ENCODE data around the gene PRX.
A peak's percentile ranks its signal among the peaks of the same experiment; 100 is the strongest.

The PRX gene, protein sequence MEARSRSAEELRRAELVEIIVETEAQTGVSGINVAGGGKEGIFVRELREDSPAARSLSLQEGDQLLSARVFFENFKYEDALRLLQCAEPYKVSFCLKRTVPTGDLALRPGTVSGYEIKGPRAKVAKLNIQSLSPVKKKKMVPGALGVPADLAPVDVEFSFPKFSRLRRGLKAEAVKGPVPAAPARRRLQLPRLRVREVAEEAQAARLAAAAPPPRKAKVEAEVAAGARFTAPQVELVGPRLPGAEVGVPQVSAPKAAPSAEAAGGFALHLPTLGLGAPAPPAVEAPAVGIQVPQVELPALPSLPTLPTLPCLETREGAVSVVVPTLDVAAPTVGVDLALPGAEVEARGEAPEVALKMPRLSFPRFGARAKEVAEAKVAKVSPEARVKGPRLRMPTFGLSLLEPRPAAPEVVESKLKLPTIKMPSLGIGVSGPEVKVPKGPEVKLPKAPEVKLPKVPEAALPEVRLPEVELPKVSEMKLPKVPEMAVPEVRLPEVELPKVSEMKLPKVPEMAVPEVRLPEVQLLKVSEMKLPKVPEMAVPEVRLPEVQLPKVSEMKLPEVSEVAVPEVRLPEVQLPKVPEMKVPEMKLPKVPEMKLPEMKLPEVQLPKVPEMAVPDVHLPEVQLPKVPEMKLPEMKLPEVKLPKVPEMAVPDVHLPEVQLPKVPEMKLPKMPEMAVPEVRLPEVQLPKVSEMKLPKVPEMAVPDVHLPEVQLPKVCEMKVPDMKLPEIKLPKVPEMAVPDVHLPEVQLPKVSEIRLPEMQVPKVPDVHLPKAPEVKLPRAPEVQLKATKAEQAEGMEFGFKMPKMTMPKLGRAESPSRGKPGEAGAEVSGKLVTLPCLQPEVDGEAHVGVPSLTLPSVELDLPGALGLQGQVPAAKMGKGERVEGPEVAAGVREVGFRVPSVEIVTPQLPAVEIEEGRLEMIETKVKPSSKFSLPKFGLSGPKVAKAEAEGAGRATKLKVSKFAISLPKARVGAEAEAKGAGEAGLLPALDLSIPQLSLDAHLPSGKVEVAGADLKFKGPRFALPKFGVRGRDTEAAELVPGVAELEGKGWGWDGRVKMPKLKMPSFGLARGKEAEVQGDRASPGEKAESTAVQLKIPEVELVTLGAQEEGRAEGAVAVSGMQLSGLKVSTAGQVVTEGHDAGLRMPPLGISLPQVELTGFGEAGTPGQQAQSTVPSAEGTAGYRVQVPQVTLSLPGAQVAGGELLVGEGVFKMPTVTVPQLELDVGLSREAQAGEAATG (N-terminal part only)

DNA sequence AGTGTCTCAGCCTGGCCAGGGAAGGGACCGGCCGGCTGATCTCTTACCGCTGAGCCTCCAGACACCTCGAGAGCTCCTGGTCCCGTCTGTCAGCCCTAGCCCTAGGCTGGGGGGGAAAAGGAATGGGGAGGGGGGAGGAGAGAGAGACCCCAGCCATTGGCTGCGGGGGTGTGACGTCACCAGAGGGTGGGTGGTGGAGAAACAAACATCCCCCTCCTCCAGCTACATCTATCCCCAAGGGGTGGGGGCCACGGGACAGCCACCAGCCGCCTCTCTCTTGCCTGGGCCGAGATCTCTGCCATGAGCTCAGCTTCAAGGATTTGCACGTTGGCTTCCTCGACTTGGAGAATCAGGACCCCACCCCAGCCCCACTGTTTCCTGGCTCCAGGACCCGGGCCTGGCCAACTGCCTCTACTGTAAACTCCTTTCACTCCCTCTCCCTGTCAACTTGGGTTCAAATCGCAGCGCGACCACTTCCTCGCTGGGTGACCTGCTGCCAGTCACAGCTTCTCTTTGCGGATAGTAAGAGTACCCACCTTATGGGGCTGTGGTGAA, at the start of gene PRX:
Gene PRX (minus strand): TSS at position 88 of the 555 bp plus-strand sequence. CDS start 5,446 bp downstream, outside the sequence.
- TF ChIP-seq, protein P1, sequence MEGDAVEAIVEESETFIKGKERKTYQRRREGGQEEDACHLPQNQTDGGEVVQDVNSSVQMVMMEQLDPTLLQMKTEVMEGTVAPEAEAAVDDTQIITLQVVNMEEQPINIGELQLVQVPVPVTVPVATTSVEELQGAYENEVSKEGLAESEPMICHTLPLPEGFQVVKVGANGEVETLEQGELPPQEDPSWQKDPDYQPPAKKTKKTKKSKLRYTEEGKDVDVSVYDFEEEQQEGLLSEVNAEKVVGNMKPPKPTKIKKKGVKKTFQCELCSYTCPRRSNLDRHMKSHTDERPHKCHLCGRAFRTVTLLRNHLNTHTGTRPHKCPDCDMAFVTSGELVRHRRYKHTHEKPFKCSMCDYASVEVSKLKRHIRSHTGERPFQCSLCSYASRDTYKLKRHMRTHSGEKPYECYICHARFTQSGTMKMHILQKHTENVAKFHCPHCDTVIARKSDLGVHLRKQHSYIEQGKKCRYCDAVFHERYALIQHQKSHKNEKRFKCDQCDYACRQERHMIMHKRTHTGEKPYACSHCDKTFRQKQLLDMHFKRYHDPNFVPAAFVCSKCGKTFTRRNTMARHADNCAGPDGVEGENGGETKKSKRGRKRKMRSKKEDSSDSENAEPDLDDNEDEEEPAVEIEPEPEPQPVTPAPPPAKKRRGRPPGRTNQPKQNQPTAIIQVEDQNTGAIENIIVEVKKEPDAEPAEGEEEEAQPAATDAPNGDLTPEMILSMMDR (IDR thresholded peaks at IDR 0.05; ENCODE audit: control extremely low read depth, extremely low read depth, low read depth, missing control alignments), result no peak
- ChIA-PET POLR2A (interaction anchor here (0.8 kb wide), 1 partner anchor 7 kb away, joined by 3 read pairs; no protein-coding TSS in a partner anchor), CTCF (interaction anchor here (1.4 to 2.9 kb wide), 4 partner anchors 9 to 51 kb away, joined by 3 to 12 read pairs (median 7); partner anchors contain the start of gene SERTAD1)
- peak; percentile 14 for DNase-seq (ENCODE audit: extremely low spot score)

- no peak for DNase-seq (ENCODE audit: extremely low spot score)
- POLR2A ChIA-PET, result interaction anchor here (1.4 kb wide), 1 partner anchor 36 kb away, joined by 14 read pairs; the partner anchor contains the start of gene SERTAD1
- CTCF ChIA-PET, result interaction anchor here (1.2 to 6.6 kb wide), 3 partner anchors 25 to 109 kb away, joined by 3 to 23 read pairs (median 3); no protein-coding TSS in a partner anchor
- TF ChIP-seq, protein P1 (IDR thresholded peaks at IDR 0.05; ENCODE audit: control extremely low read depth, extremely low read depth, low read depth, missing control alignments), result no peak
Measured at GRCh38 chr19:40461669-40462221, 48.6 kb upstream of the PRX start.

GRCh38 chr19:40460185-40460584, 47.0 kb upstream of the PRX start:
- POLR2A ChIA-PET, result no interaction called here
- CTCF ChIA-PET, result interaction anchor here (6.6 kb wide), 1 partner anchor 62 kb away, joined by 23 read pairs; no protein-coding TSS in a partner anchor
- TF ChIP-seq, protein P1 (IDR thresholded peaks at IDR 0.05; ENCODE audit: control extremely low read depth, extremely low read depth, low read depth, missing control alignments), result no peak
- DNase-seq (ENCODE audit: extremely low spot score), result no peak

DNA sequence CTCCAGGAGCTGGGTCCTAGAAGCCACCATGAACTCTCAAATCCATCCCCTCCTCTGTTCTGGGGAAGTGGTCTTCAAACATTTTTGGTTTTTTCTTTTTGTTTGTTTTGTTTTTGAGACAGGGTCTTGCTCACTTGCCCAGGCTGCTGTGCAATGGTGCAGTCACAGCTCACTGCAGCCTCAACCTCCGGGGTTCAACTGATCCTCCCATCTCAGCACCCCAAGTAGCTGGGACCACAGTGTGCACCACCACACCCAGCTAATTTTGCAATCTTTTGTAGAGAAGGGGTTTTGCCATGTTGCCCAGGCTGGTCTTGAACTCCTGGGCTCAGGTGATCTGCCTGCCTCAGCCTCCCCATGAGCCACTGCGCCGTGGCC, 45.4 kb upstream of the PRX start:
- ChIA-PET CTCF (no interaction called here), POLR2A (no interaction called here)
- TF ChIP-seq, protein P1 (IDR thresholded peaks at IDR 0.05; ENCODE audit: control extremely low read depth, extremely low read depth, low read depth, missing control alignments), result no peak
- no peak for DNase-seq (ENCODE audit: extremely low spot score)

DNA sequence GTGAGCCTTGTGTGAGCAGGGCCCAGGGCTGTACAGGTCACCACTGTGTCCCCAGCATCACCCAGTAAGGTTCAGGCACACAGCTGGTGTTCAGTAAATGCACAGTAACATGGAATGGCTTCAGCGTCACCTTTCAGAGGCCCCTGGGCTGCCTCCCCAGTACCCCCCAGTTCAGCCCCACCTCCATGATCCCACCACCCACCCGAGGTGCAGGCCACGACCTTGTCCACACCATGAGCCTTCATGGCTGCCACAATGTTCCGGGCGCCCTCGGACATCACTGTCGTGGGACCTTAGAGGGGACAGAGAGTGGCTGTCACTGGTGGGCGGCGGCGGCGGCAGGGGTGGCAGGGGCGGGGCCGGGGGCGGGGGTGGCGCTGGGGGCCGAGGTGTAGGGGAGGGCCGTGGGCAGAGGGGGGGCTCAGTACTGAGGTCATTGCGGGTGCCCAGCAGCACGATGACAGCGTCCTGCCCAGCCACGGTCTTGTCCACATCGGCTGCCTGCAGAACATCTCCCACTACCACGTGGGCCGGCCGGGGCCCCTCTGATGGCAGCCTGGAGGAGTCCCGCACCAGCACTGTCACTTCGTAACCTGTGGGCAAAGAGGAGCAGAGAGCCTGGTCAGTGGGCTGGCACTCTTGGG, 44.9 kb upstream of the PRX start:
- TF ChIP-seq, protein P1 (IDR thresholded peaks at IDR 0.05; ENCODE audit: control extremely low read depth, extremely low read depth, low read depth, missing control alignments), result no peak
- ChIA-PET CTCF (interaction anchor here (1.2 kb wide), 1 partner anchor 10 kb away, joined by 3 read pairs; no protein-coding TSS in a partner anchor), POLR2A (no interaction called here)
- no peak for DNase-seq (ENCODE audit: extremely low spot score)
